NK-92 (cell line): ENCODE data around the gene LRFN2.

ENCODE experiments used
- DNase-seq: peaks from one replicate; lab custom pipeline; 2025; ENCODE audit not compliant: unreplicated experiment; lab: John Stamatoyannopoulos, UW

Gene LRFN2

GRCh38 chr6:40587240-40588069, at the start of gene LRFN2:
Gene LRFN2 (minus strand): TSS chr6:40587364.
- no peak for DNase-seq

DNA sequence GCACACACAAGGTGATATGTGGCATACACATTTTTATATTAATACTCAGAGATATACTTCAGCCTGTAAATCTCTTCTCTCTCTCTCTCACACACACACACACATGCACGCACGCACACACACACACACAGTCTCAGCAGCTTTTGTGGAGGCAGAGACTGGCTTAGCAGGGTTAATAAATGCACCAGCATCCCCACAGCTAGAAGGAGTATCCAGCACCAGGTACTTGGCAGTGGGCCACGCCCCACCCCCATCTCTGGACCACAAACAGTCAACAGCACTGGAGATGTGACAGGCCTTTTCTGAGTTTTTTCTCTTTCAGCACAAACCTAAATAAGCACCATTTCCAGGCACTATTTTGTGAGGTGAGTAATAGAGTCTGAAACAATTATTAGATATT, 47.3 kb upstream of the LRFN2 start:
- DNase-seq: no peak

DNA sequence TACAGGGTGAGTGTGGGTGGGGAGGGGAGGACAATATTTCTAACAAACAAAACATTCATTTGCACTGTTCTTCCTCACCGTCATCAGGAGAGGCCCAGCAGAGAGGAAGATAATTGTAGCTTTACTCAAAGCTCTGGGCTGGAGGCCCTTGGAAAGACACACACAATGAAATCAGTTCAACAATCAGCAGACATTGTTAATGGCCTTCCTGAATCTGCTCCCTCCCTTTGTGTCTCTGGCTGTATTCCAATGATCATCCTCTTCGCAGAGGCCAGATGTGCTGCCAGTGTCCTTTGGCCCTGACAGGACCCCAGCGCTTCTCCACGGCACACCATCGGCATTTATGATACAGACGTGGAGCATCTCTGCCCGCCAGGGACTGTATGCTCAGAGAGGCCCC, 44.6 kb upstream of the LRFN2 start:
- no peak for DNase-seq

DNA sequence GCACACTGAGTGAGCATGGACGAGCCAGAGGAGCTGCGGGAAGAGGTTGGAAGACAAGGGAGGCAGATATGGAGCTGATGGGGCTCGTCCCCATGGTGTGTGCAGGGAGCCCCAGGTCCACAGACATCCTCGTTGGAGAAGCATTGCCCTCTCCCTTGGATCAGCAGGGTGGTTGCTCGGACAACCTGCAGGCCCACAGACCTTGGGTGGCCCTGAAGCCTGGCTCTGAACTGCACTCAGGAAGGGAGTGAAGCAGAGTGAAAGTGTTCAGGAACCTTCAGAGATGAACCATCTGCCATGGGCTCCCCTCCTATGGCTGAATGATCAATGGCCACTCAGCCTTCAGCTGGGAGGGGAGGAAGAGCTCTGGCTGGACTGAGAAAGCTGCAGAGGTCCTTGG, 43.3 kb upstream of the LRFN2 start:
- DNase-seq: no peak

DNA sequence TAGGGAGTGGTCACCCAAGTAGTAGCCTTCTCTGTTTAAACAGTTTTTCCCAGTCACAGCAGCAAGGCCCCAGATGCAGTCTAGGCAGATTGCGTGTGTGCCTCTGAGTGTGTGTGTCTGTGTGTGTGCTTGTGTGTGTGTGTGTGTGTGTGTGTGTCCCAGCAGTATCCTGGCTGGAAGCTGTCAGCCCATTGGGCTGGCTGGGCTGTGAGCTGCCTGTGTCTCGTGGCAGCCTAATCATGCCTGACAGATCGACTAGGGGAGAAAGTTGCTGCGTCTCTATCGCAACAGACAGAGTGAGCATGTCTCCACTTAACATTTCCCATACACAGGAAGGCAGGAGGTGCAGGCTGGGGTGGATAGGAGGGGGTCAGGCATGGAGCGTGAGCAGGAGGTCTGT, 42.9 kb upstream of the LRFN2 start:
- DNase-seq: no peak

DNA sequence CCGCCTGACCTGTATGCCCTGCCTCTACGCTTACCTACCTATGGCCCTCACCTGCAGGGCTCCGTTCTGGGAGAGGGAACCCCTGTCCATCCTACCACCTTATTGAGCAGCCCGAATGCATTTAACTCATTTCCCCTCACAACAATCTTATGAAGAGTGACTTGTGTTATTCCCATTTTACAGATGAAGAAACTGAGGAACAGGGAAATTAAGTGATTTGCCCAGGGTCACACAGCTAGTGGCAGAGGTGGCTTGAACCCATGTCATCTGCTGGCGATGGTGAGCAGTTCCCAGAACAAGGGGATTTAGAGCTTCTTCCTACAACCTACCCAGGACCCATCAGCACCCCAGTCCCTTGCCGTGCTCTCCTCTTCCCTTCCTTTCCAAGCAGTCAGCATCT, 42.3 kb upstream of the LRFN2 start:
- DNase-seq: no peak

DNA sequence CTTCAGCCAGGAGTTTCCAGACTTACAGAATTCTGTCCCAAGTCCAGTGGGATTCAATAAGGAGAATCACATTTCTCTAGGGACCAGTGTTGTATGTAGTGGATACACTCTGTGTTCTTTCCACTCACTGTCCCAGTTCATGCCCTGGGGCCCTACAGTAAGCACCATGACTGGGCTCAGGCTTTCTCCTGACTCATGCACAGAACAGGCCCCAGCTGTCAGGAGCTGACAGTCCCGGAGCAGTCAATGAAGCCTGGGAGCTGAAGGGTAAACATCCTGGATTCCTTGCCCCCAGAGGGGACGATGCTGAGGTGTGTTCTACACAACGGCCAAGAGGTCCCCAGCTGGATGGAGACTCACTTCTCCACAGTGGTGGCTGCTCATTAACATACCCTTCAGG, 40.2 kb upstream of the LRFN2 start:
- no peak for DNase-seq

- no peak for DNase-seq
Observed at GRCh38 chr6:40626886-40627285, 39.7 kb upstream of the LRFN2 start.

DNA sequence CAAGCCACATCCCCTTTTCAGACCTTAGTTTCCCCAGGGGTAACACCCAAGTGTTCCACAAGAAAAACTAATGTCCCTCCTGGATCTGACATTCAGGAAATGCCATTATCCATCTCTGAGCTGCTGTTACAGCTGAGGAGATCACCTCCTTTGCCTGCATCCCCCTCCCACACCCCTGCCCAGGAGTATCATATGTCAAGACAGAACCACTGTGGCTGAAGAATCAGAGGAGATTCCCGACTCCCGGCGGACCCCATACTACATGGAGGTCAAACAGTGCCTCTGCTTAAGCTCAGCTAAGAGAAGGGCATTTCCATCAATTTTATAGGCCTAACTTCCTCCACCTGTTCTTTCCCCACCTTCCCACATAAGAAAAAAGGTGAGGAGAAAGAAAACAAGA, 36.8 kb upstream of the LRFN2 start:
- no peak for DNase-seq

GRCh38 chr6:40623178-40623577, 36.0 kb upstream of the LRFN2 start:
- no peak for DNase-seq

DNA sequence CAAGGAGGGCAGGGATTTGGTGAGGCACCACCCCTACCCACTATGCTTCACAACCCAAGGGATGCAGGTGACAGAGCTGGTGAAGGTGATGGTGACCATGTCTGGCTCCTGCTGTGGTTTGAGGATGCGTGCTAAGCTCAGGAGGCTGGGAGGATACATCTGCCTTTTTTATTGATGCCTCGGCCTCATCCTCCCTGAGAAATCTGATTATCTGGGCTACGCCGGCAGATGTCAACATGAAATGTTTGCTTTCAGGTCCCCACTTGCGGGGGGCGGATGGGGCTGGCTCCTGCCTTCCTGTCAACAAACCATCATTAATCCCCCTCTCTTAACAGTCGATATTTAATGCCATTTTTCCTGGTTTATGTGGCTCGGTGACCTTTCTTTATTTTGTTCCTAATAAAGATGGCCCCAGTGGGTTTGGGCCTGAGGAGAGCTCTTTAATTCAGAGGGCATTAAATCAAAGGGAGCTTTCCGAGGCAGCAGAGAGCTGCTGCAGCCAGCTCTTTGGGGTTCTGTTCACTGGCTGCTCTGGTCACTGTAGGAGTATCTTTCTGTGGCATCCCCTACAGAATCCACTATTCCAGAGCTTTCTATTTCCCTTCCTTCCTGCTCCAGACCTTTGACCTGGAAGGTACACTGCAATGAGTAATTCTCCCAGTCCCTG, 33.5 kb upstream of the LRFN2 start:
- DNase-seq: no peak

DNA sequence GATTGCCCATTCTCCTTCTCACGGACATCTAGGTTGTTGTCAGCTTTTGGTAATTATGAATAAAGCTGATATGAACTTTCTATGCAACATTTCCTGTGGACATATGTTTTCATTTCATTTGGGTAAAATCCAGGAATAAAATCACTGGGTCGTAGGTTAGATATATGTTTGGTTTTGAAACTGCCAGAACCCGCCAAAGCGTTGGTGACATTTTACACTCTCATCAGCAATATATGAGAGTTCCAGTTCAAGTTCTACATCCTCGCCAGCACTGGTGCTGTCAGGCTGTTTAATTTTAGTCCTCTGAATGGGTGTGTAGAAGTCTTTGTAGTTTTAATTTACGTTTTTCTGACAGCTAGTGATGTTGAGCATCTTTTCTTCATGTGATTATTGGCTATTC, 27.5 kb upstream of the LRFN2 start:
- no peak for DNase-seq

DNA sequence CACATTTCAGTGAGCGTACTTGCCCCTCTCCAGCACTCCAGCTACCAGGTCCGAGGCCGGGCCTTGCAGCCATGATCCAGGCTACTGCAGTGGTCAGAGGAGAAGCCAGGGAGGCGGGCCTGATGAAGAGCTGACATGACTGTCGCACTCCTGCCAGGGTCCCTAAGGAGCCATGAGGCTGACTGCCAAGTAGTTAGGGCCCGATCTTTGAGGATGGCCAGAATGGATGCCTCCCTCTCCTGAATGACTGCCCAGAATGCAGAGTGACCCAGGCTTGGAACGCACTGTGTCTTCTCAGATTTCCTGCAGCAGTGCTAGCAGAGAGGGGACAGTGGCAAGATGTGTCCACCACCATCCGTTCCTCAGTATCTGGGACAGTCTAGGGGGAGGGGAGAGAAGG, 24.7 kb upstream of the LRFN2 start:
- DNase-seq: no peak

GRCh38 chr6:40611434-40611833, 24.3 kb upstream of the LRFN2 start:
- no peak for DNase-seq

DNA sequence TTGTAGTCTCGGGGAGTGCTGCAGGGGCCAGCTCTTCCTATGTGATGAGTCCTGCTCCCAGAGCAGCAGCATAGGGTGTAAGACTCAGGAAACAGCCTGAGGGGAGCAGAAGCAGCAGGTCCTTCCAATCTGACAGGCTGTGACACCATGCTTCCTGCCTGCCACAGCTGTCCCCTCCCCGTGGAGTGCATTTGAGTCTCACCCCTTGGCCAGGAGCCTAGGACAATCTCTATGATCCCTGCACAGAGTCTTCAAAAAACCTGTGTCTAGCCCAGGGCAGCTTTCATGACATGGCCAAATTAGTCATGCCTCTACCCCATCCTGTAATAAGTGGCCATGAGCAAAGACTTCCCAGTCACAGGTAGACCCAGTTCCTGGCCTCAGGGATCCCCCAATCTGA, 23.1 kb upstream of the LRFN2 start:
- DNase-seq: no peak

DNA sequence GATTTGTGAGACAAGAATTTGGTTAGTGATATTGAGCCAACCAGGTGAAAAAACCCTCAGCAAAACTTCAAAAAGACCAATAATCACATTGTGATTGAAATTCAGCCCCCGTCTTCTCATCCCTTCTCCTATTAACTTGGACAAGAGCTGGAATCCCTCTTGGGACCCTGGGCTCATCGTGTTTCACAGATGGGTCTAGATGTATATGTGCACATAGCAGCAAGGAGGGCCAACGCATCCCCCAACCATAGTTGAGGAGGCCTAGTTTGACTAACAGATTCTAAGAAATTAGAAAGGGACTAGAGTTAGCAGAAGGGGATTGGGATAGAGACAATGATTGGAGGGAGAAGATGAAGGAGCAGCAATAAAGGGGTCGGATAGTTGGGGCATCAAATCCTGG, 19.8 kb upstream of the LRFN2 start:
- no peak for DNase-seq

- DNase-seq: no peak
Observed at GRCh38 chr6:40606526-40606925, 19.4 kb upstream of the LRFN2 start.

DNA sequence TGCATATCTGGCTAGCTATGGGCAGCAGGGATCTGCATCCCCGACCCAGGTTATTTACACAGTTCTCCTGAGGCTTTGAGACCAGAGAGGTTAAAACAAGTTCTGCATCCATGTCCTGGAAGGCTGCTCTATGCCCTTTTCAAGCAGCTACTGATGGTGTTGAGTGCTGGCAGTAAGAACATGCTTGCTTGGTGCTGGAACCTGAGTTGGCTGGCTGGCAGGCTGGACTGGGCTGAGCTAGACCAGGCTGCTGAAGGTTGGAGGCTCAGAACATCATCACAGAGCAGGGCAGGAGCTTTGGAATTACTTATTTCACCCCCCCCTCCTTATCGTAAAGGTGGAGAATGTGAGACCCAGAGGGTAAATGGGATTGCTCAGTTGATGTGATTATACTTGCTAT, 16.9 kb upstream of the LRFN2 start:
- DNase-seq: no peak

GRCh38 chr6:40599555-40599954, 12.4 kb upstream of the LRFN2 start:
- no peak for DNase-seq

DNA sequence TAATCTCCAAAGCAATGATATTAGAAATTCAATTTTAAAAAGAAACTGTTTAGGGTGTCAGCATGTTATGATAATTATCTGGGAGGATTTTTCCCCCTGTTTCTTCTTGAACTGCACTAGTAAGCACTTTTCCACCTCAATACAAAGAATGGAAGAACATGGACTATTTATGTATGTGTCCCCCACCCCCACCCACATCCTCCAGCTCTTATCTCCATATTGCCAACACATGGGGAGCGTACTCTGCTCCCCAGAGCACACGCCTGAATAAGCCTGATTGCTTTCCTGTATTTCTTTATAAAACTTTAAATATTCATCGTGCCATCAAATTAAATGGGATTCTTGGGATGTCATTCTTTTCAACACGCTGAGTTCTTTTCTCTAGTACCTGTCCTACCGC, 11.4 kb upstream of the LRFN2 start:
- DNase-seq: no peak

DNA sequence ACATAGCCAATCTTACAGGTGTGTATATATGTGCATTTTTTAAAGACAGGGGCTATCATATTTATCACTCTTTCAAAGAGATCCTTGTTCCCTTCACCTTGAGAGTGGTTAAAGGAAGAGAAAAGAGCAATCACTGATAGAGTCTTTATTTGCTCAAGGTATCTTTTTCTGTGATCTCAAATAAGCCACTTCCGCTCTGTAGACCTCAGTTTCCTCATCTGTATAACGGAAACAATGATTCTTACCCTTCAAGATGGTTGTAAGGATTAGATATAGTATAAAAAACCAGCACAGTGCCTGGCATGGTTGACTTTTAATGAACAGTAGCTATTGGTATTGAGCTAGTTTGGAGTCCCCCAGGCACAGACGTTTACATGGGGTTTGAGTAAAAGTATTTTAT, 10.1 kb upstream of the LRFN2 start:
- DNase-seq: no peak

DNA sequence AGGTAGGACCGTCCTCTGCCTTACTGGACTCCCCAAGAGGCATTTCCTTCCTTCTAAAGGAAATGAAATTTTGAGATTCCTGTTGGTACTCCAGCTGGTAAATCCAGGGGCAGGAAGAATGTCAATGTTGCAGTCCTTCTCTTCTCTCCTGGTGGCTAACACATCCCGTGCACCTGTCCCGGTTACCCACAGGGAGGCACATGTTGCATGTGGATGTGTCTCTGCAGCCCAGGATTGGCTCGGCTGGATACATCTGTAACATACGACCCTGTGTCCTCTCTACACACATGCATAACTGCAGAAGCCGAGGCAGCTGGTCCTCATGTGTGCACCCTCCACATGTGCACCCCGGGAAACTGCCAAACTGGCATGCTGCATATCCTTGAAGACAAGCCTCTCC, 1.3 kb upstream of the LRFN2 start:
- DNase-seq: no peak

- DNase-seq: no peak
Observed at GRCh38 chr6:40588070-40588384, 863 bp upstream of the LRFN2 start.
